BJ (cell line): ENCODE results near the gene MRGPRG. TPM values are rescaled to one million over a fixed set of nuclear protein-coding genes. Genes with fewer than 3 reads are reported as not detected.

Source experiments
- CTCF ChIA-PET: fragments of 350-600 bp; formaldehyde crosslinking; extraction: SDS; loops from one replicate; lab custom pipeline; 2021; ENCODE audit warnings: antibody characterized with exemption, inconsistent platforms; lab: Yijun Ruan, JAX
- POLR2A ChIA-PET: fragments of 300-600 bp; sonication (Branson Sonifier 250); formaldehyde crosslinking; extraction: SDS; loops from one replicate; lab custom pipeline; 2021; ENCODE audit warnings: antibody characterized with exemption; lab: Charles Lee
- DNase-seq: peaks from one replicate; pipeline ENCODE4 v3.0.0-alpha.2; 2011; ENCODE audit warnings: low read depth
- H3K27me3 ChIP-seq: 2 replicates; pipeline ENCODE4 v1.6.0; 2011; ENCODE audit warnings: low read length; ENCODE audit not compliant: control insufficient read depth, insufficient read depth
- H3K36me3 ChIP-seq: 2 replicates; pipeline ENCODE4 v1.5.1; 2011; ENCODE audit warnings: low read length; ENCODE audit not compliant: control insufficient read depth, insufficient read depth
- H3K4me3 ChIP-seq: 2 replicates; pipeline ENCODE4 v1.5.1; 2011; ENCODE audit warnings: low read depth, mild to moderate bottlenecking, control low read depth, low read length
- polyA plus RNA-seq: library from polyadenylated mRNA; depleted of rRNA; stranded (reverse); fragments of >200 nt; gene quantifications from 2 replicates; pipeline ENCODE4 v1.2.3, GENCODE V29; 2011
- TF ChIP-seq, protein P1 (sequence below): IDR thresholded peaks from 2 replicates; pipeline ENCODE4 v1.5.1; 2011; ENCODE audit warnings: low read depth, mild to moderate bottlenecking, control low read depth, inconsistent platforms, low read length, moderate library complexity; ENCODE audit not compliant: insufficient read depth

MRGPRG gene
- polyA plus RNA-seq, 1 experiment, result not detected

DNA sequence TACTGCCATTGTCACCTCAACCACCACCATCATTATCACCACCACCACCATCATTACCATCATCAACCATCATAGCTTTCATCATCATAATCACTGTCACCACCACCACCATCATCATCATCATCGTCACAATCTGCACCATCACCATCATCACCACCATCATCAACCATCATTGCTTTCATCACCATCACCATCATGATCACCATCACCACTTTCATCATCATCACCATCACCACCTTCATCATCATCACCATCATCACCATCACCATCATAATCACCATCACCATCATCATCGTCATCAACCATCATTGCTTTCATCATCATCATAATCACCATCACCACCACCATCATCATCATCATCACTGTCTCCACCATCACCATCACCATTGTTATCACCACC is 44.8 kb downstream of the MRGPRG start:
- ChIA-PET CTCF (no interaction called here), POLR2A (no interaction called here)
- DNase-seq, result no peak

DNA sequence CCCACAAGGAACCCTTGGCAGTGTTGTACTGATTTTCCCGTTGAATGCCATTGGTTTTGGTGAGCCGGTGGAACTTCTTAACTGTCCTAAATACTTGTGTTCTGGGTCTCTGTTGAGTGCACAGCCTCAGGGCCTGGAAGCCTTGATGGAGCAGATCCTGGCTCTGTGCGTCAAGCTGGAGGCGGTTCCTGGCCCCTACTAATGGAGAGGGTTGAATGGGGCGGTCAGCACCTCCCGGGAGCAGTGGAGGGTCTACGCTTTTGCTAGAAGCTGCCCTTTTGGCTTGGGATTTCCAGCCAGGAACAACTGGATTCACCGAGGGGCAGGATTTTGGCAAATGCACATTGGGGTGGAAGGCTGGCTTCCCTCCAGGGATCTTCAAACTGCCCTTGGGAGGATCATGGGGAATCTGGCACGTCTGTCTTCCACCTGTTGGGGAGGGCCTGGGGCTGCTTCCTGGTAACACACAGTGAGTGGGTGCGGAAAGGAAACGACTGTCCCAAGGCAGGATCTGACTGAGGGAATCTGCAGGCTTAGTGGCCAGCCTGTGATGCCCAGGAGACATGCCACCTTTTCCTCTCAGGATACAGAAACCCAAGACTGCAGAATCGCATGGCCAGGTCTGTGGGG is 46.6 kb downstream of the MRGPRG start:
- ChIA-PET CTCF (no interaction called here), POLR2A (no interaction called here)
- H3K4me3 ChIP-seq, result no peak overlapping the region
- H3K36me3 ChIP-seq, result no peaks in the 10 kb centered on the region
- TF ChIP-seq, protein P1, sequence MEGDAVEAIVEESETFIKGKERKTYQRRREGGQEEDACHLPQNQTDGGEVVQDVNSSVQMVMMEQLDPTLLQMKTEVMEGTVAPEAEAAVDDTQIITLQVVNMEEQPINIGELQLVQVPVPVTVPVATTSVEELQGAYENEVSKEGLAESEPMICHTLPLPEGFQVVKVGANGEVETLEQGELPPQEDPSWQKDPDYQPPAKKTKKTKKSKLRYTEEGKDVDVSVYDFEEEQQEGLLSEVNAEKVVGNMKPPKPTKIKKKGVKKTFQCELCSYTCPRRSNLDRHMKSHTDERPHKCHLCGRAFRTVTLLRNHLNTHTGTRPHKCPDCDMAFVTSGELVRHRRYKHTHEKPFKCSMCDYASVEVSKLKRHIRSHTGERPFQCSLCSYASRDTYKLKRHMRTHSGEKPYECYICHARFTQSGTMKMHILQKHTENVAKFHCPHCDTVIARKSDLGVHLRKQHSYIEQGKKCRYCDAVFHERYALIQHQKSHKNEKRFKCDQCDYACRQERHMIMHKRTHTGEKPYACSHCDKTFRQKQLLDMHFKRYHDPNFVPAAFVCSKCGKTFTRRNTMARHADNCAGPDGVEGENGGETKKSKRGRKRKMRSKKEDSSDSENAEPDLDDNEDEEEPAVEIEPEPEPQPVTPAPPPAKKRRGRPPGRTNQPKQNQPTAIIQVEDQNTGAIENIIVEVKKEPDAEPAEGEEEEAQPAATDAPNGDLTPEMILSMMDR, result no peak
- no peak for DNase-seq
- H3K27me3 ChIP-seq, result peaks cover 6% of the 10 kb centered on the region; the same call in 1 of the 2 replicates

More for the DNA sequence above, 44.8 kb downstream of the MRGPRG start:
- no peaks in the 10 kb centered on the region for H3K36me3 ChIP-seq
- TF ChIP-seq, protein P1, result no peak
- H3K4me3 ChIP-seq, result no peak overlapping the region
- H3K27me3 ChIP-seq, result peaks cover 6% of the 10 kb centered on the region; the same call in 1 of the 2 replicates

DNA sequence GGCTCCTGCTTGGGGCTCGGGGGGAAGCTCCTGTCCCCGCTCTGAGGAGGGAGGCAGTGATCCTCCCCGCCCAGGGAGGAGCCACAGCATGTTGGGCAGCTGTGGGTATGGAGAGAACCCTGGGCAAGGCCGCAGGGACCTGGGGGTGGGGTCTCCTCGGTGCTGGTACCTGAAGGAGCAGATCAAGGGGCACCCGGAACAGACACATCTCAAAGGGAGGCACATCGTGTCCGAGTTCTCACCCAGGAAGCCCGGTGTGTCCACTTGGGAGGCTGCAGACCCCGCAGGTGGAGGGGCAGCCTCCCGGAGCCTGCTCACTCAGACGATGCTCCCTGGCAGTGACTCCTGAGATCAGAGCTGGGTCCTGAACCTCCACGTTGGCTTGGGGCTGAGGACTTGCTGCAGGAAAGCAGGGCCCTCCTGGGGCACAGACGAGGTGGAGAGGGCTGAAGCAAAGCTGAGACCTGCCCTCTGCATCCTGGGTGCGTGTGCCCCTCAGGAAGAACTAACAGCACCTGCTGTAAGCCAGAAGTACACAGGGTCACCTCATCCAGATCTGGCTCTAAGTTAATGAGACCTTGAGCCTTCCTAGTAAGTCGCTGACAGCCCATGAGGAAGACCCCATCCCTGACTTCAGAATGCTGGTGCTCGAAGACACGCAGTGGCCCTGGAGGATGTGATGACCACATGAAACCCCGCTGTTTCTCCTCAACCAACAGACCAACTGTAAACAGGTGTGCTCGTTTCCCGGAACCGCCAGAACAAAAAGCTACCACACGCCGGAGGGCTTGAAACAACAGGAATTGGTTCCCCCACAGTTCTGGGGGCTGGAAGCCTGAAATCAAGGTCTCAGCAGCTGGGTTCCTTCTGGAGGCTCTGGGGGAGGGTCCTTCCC is 47.6 kb downstream of the MRGPRG start:
- Histone ChIP-seq H3K36me3 (no peaks in the 10 kb centered on the region), H3K4me3 (no peak overlapping the region), H3K27me3 (peaks cover 6% of the 10 kb centered on the region; the same call in 1 of the 2 replicates)
- no peak for DNase-seq
- ChIA-PET POLR2A (no interaction called here), CTCF (no interaction called here)
- TF ChIP-seq, protein P1, result no peak

DNA sequence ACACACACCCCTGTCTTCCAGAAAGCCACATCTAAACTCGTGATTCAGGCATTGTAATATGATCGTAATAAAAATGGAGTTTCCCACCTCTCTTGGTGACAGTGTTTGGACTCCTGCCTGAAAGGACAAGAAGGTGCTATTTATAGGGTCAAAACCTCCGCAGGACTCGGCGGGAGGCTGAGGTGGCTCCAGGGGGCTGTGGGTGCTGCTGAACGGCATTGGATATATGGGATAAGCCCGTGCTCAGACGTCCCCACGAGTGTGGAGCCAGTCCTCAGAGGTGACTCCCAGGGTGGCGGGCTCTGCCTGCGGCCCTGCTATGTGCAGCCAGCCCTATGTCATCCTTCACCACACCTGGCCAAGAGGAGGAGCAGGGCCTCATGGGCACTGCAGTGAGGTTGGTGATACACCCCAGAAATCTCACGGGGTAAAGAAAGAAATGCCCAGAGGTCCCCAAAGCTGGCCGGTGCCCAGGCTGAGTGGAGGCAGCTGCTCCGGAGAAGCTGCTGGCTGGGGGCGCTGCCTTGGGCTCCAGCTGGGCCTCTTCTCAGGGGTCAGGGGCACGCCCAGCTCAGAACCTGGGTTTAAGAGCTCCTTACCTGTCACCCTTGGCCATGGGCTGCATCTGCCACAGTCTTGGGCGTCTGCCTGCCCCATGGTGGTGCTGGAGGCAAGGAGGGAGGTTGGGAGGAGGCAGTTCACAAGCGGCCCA is 48.4 kb downstream of the MRGPRG start:
- ChIA-PET POLR2A (no interaction called here), CTCF (interaction anchor here (0.6 to 1.6 kb wide), 2 partner anchors 52 to 275 kb away, joined by 3 to 4 read pairs; no protein-coding TSS in a partner anchor)
- Histone ChIP-seq H3K4me3 (no peak overlapping the region), H3K27me3 (peaks cover 6% of the 10 kb centered on the region; the same call in 1 of the 2 replicates), H3K36me3 (no peaks in the 10 kb centered on the region)
- DNase-seq, result no peak
- TF ChIP-seq, protein P1, result no peak
